Measurements from ENCODE around the gene PTGS2. TPM values are rescaled to one million over a fixed set of nuclear protein-coding genes. Genes with fewer than 3 reads are reported as not detected.
"Not testable (repeated sequence)": the region's sequence is repeated elsewhere in the genome, so short reads cannot be mapped to it uniquely, and the experiment has no call there.

PTGS2 gene
- total and polyA plus RNA-seq, 2 experiments from 2014 or later = 0.06 to 0.10 TPM

- H3K9me3 ChIP-seq (ENCODE audit: low read depth) = no peaks in the 10 kb centered on the region
- H3K4me3 ChIP-seq = no peak overlapping the region
- H3K36me3 ChIP-seq = no peaks in the 10 kb centered on the region
- H3K27me3 ChIP-seq = no peaks in the 10 kb centered on the region
- TF ChIP-seq CTCF (IDR thresholded peaks at IDR 0.05; ENCODE audit: low read depth, low read length) = no peak
- H3K27ac ChIP-seq = no peak overlapping the region
- H3K4me1 ChIP-seq (ENCODE audit: low read depth) = no peaks in the 10 kb centered on the region
- no peak for DNase-seq (ENCODE audit: low read depth in 1 of 2, low spot score in 1 of 2)
These were observed 26.9 kb downstream of the PTGS2 start for GRCh38 chr1:186653312-186653711.

- H3K4me1 ChIP-seq (ENCODE audit: low read depth) = no peaks in the 10 kb centered on the region
- H3K27me3 ChIP-seq = no peaks in the 10 kb centered on the region
- no peaks in the 10 kb centered on the region for H3K36me3 ChIP-seq
- no peak for DNase-seq (ENCODE audit: low read depth in 1 of 2, low spot score in 1 of 2)
- H3K27ac ChIP-seq = no peak overlapping the region
- H3K9me3 ChIP-seq (ENCODE audit: low read depth) = no peaks in the 10 kb centered on the region
- TF ChIP-seq CTCF (IDR thresholded peaks at IDR 0.05; ENCODE audit: low read depth, low read length) = no peak
- H3K4me3 ChIP-seq = no peak overlapping the region
These were observed 31.6 kb downstream of the PTGS2 start for GRCh38 chr1:186648613-186649012.

- not testable (repeated sequence) for DNase-seq (ENCODE audit: low read depth in 1 of 2, low spot score in 1 of 2); H3K4me1 ChIP-seq (ENCODE audit: low read depth); H3K9me3 ChIP-seq (ENCODE audit: low read depth); H3K4me3 ChIP-seq; H3K27me3 ChIP-seq; H3K36me3 ChIP-seq; H3K27ac ChIP-seq
These were observed 32.2 kb downstream of the PTGS2 start for GRCh38 chr1:186647985-186648384.

- no peaks in the 10 kb centered on the region for H3K4me1 ChIP-seq (ENCODE audit: low read depth)
These were observed 36.6 kb downstream of the PTGS2 start for GRCh38 chr1:186643614-186644013.

GRCh38 chr1:186637567-186637966 lies 42.7 kb downstream of the PTGS2 start:
- not testable (repeated sequence) for H3K27ac ChIP-seq; H3K27me3 ChIP-seq; H3K4me3 ChIP-seq; DNase-seq (ENCODE audit: low read depth in 1 of 2, low spot score in 1 of 2); H3K4me1 ChIP-seq (ENCODE audit: low read depth); H3K36me3 ChIP-seq; H3K9me3 ChIP-seq (ENCODE audit: low read depth)

More at GRCh38 chr1:186643614-186644013, 36.6 kb downstream of the PTGS2 start:
- Histone ChIP-seq H3K27ac (no peak overlapping the region), H3K36me3 (no peaks in the 10 kb centered on the region), H3K4me3 (no peak overlapping the region), H3K27me3 (no peaks in the 10 kb centered on the region), H3K9me3 (ENCODE audit: low read depth) (no peaks in the 10 kb centered on the region)
- TF ChIP-seq CTCF (IDR thresholded peaks at IDR 0.05; ENCODE audit: low read depth, low read length) = no peak
- peak in 1 of 2 donors; percentile 48 for DNase-seq (ENCODE audit: low read depth in 1 of 2, low spot score in 1 of 2)

- Histone ChIP-seq H3K36me3 (no peaks in the 10 kb centered on the region), H3K27me3 (no peaks in the 10 kb centered on the region), H3K27ac (no peak overlapping the region), H3K9me3 (ENCODE audit: low read depth) (no peaks in the 10 kb centered on the region), H3K4me1 (ENCODE audit: low read depth) (no peaks in the 10 kb centered on the region), H3K4me3 (no peak overlapping the region)
- no peak for DNase-seq (ENCODE audit: low read depth in 1 of 2, low spot score in 1 of 2)
- TF ChIP-seq CTCF (IDR thresholded peaks at IDR 0.05; ENCODE audit: low read depth, low read length) = no peak
These were observed 43.4 kb downstream of the PTGS2 start for GRCh38 chr1:186636786-186637185.

- no peaks in the 10 kb centered on the region for H3K9me3 ChIP-seq (ENCODE audit: low read depth)
- H3K4me3 ChIP-seq = no peak overlapping the region
- H3K36me3 ChIP-seq = no peaks in the 10 kb centered on the region
- no peak for DNase-seq (ENCODE audit: low read depth in 1 of 2, low spot score in 1 of 2)
- TF ChIP-seq CTCF (IDR thresholded peaks at IDR 0.05; ENCODE audit: low read depth, low read length) = no peak
- H3K27ac ChIP-seq = no peak overlapping the region
- no peaks in the 10 kb centered on the region for H3K4me1 ChIP-seq (ENCODE audit: low read depth)
- H3K27me3 ChIP-seq = no peaks in the 10 kb centered on the region
These were observed 45.7 kb downstream of the PTGS2 start for GRCh38 chr1:186634511-186634910.

All from cardiac muscle cell (in vitro differentiated cells and primary cell).